Head of caudate nucleus (tissue), 42 donors: ENCODE data around the gene HYKK.

Source experiments
- DNase-seq, 42 donors: peaks; one replicate each; pipeline versions ENCODE4 v3.0.0 to v3.0.0-alpha.2; 2020 to 2021; ENCODE audit warnings: mixed read lengths in 7 of 42
- intact Hi-C: fragments of 100-400 bp; cut with DNase I; formaldehyde crosslinking; loops from one replicate; pipeline ENCODE4 v1.15.0; 2022

HYKK gene

GRCh38 chr15:78571382-78571781 is 64.0 kb downstream of the HYKK start:
- intact Hi-C loops: no loop called here
- DNase-seq: no peak

GRCh38 chr15:78573416-78573815 is 66.0 kb downstream of the HYKK start:
- intact Hi-C loops: no loop called here
- no peak for DNase-seq

- intact Hi-C loops: no loop called here
- DNase-seq: no peak
Observed at GRCh38 chr15:78574944-78575343, 67.6 kb downstream of the HYKK start.
